ENCODE data around the gene CD244.

Gene CD244

GRCh38 chr1:160836561-160836960, 26.1 kb downstream of the CD244 start:
- H3K4me3 ChIP-seq (ENCODE audit: low read depth, low read length): no peak overlapping the region
- no peak for TF ChIP-seq CTCF (IDR thresholded peaks at IDR 0.05; ENCODE audit: control insufficient read depth, extremely low read depth, insufficient read depth)
- DNase-seq (ENCODE audit: low read depth): no peak

GRCh38 chr1:160835751-160836150, 26.9 kb downstream of the CD244 start:
- no peak for TF ChIP-seq CTCF (IDR thresholded peaks at IDR 0.05; ENCODE audit: control insufficient read depth, extremely low read depth, insufficient read depth)
- DNase-seq (ENCODE audit: low read depth): no peak

GRCh38 chr1:160834945-160835565, 27.6 kb downstream of the CD244 start:
- TF ChIP-seq CTCF (IDR thresholded peaks at IDR 0.05; ENCODE audit: control insufficient read depth, extremely low read depth, insufficient read depth): peak; percentile 69
- no peak overlapping the region for H3K4me3 ChIP-seq (ENCODE audit: low read depth, low read length)
- no peak for DNase-seq (ENCODE audit: low read depth)

More at GRCh38 chr1:160835751-160836150, 26.9 kb downstream of the CD244 start:
- no peak overlapping the region for H3K4me3 ChIP-seq (ENCODE audit: low read depth, low read length)

- TF ChIP-seq CTCF (IDR thresholded peaks at IDR 0.05; ENCODE audit: control insufficient read depth, extremely low read depth, insufficient read depth): peak; percentile 79
- no peak for DNase-seq (ENCODE audit: low read depth)
- no peak overlapping the region for H3K4me3 ChIP-seq (ENCODE audit: low read depth, low read length)
These were observed 32.1 kb downstream of the CD244 start for GRCh38 chr1:160830321-160831153.

- no peak overlapping the region for H3K4me3 ChIP-seq (ENCODE audit: low read depth, low read length)
- DNase-seq (ENCODE audit: low read depth): no peak
- TF ChIP-seq CTCF (IDR thresholded peaks at IDR 0.05; ENCODE audit: control insufficient read depth, extremely low read depth, insufficient read depth): no peak
These were observed 32.9 kb downstream of the CD244 start for GRCh38 chr1:160829766-160830165.

GRCh38 chr1:160827418-160827817, 35.3 kb downstream of the CD244 start:
- no peak overlapping the region for H3K4me3 ChIP-seq (ENCODE audit: low read depth, low read length)
- DNase-seq (ENCODE audit: low read depth): no peak
- TF ChIP-seq CTCF (IDR thresholded peaks at IDR 0.05; ENCODE audit: control insufficient read depth, extremely low read depth, insufficient read depth): no peak

All from LNCaP clone FGC (cell line).